ENCODE data around the gene ZNF438. TPM values are rescaled to one million over a fixed set of nuclear protein-coding genes. Genes with fewer than 3 reads are reported as not detected.

Gene ZNF438
- total RNA-seq, 1 donor from 2014 or later = 1.3 TPM

DNA sequence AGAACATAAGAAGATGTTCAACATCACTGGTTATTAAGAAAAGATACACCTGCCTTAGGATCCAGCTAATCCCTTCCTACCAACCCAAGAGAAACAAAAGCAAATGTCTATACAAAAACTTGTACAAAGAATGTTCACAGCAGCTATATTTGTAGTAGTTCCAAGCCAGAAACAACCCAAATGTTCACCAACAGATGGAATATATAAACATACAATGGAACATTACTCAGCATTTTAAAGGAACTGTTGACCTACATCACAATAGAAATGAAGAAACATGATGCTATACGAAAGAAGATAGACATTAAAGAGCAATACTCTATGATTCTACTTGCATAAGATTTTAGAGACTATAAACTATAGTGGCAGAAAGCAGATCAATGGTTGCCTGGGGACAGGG lies 149.4 kb downstream of the ZNF438 start:
- H3K27me3 ChIP-seq = no peaks in the 10 kb centered on the region
- H3K4me2 ChIP-seq = no peak overlapping the region
- Mint-ChIP-seq H3K36me3 (no peaks in the 10 kb centered on the region), H3K9me3 (no peaks in the 10 kb centered on the region), H3K27me3 (ENCODE audit: insufficient read depth, low read depth) (no peaks in the 10 kb centered on the region), H3K4me3 (no peak overlapping the region), H3K4me1 (no peaks in the 10 kb centered on the region), H3K27ac (no peak overlapping the region)
- TF ChIP-seq EZH2phosphoT487 (IDR thresholded peaks at IDR 0.05) = no peak
- TF ChIP-seq CTCF (IDR thresholded peaks at IDR 0.05) = no peak
- no peak for TF ChIP-seq EZH2 (IDR thresholded peaks at IDR 0.05)
- H3K79me2 ChIP-seq (ENCODE audit: low read depth) = no peaks in the 10 kb centered on the region
- no peaks in the 10 kb centered on the region for H3F3A ChIP-seq (ENCODE audit: low read depth)
- no peak overlapping the region for H3K27ac ChIP-seq
- no peaks in the 10 kb centered on the region for H3K4me1 ChIP-seq
- DNase-seq (ENCODE audit: low spot score) = no peak
- no peaks in the 10 kb centered on the region for H3K36me3 ChIP-seq
- no peak overlapping the region for H3K4me3 ChIP-seq
- no peak overlapping the region for H3K9ac ChIP-seq
- H3K9me3 ChIP-seq (ENCODE audit: low read depth) = no peaks in the 10 kb centered on the region
- H2AFZ ChIP-seq (replicated peaks) = no peak overlapping the region
- no peaks in the 10 kb centered on the region for H4K20me1 ChIP-seq (ENCODE audit: low read depth)

DNA sequence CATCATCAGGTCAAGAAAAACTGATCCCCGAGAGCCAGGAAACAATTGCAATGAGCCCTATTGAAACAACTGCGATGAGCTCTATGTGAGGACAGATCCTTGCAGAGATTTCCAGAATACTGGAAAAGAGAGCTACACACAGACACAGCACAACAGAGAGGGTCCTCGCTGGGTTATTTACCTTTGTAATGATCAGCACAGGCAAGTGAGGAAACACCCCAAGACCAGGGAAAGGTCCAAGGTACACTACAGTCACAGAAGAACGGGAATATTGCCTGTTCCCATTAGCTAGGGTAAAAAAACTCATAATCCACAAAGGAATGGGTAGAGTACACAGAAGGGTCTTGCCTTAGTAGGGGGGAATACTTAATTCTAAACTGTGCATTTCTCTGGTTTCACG lies 152.7 kb downstream of the ZNF438 start:
- Histone ChIP-seq H2AFZ (replicated peaks) (no peak overlapping the region), H3K36me3 (no peaks in the 10 kb centered on the region), H3K9me3 (ENCODE audit: low read depth) (no peaks in the 10 kb centered on the region), H4K20me1 (ENCODE audit: low read depth) (no peaks in the 10 kb centered on the region), H3K4me1 (no peaks in the 10 kb centered on the region), H3F3A (ENCODE audit: low read depth) (no peaks in the 10 kb centered on the region), H3K27me3 (no peaks in the 10 kb centered on the region), H3K27ac (no peak overlapping the region), H3K4me2 (no peak overlapping the region), H3K79me2 (ENCODE audit: low read depth) (no peaks in the 10 kb centered on the region), H3K4me3 (no peak overlapping the region), H3K9ac (no peak overlapping the region)
- DNase-seq (ENCODE audit: low spot score) = no peak
- Mint-ChIP-seq H3K36me3 (no peaks in the 10 kb centered on the region), H3K4me1 (no peaks in the 10 kb centered on the region), H3K27ac (no peak overlapping the region), H3K27me3 (ENCODE audit: insufficient read depth, low read depth) (no peaks in the 10 kb centered on the region), H3K4me3 (no peak overlapping the region), H3K9me3 (no peaks in the 10 kb centered on the region)
- TF ChIP-seq EZH2phosphoT487 (IDR thresholded peaks at IDR 0.05) = no peak
- TF ChIP-seq EZH2 (IDR thresholded peaks at IDR 0.05) = no peak
- TF ChIP-seq CTCF (IDR thresholded peaks at IDR 0.05) = no peak

GRCh38 chr10:30877111-30877510 lies 154.6 kb downstream of the ZNF438 start:
- Mint-ChIP-seq H3K27ac (no peak overlapping the region), H3K36me3 (no peaks in the 10 kb centered on the region), H3K4me3 (no peak overlapping the region), H3K27me3 (ENCODE audit: insufficient read depth, low read depth) (no peaks in the 10 kb centered on the region), H3K9me3 (no peaks in the 10 kb centered on the region), H3K4me1 (no peaks in the 10 kb centered on the region)
- Histone ChIP-seq H3K27me3 (no peaks in the 10 kb centered on the region), H3K4me2 (no peak overlapping the region), H3F3A (ENCODE audit: low read depth) (no peaks in the 10 kb centered on the region), H3K36me3 (no peaks in the 10 kb centered on the region), H3K79me2 (ENCODE audit: low read depth) (no peaks in the 10 kb centered on the region), H3K27ac (no peak overlapping the region), H3K9ac (no peak overlapping the region), H3K4me3 (no peak overlapping the region), H4K20me1 (ENCODE audit: low read depth) (no peaks in the 10 kb centered on the region), H3K4me1 (no peaks in the 10 kb centered on the region), H3K9me3 (ENCODE audit: low read depth) (no peaks in the 10 kb centered on the region), H2AFZ (replicated peaks) (no peak overlapping the region)
- DNase-seq (ENCODE audit: low spot score) = no peak
- no peak for TF ChIP-seq EZH2phosphoT487 (IDR thresholded peaks at IDR 0.05)
- no peak for TF ChIP-seq CTCF (IDR thresholded peaks at IDR 0.05)

- DNase-seq (ENCODE audit: low spot score) = no peak
- Mint-ChIP-seq H3K4me3 (no peak overlapping the region), H3K36me3 (no peaks in the 10 kb centered on the region), H3K27me3 (ENCODE audit: insufficient read depth, low read depth) (peaks cover 2% of the 10 kb centered on the region), H3K9me3 (no peaks in the 10 kb centered on the region), H3K27ac (no peak overlapping the region), H3K4me1 (peaks cover 4% of the 10 kb centered on the region)
- H3K9ac ChIP-seq = no peak overlapping the region
- no peaks in the 10 kb centered on the region for H3K36me3 ChIP-seq
- no peak overlapping the region for H3K27ac ChIP-seq
- no peak overlapping the region for H2AFZ ChIP-seq (replicated peaks)
- H3K4me1 ChIP-seq = no peaks in the 10 kb centered on the region
- H3F3A ChIP-seq (ENCODE audit: low read depth) = no peaks in the 10 kb centered on the region
- no peak overlapping the region for H3K4me3 ChIP-seq
- H3K27me3 ChIP-seq = no peaks in the 10 kb centered on the region
- TF ChIP-seq CTCF (IDR thresholded peaks at IDR 0.05) (no peak), EZH2phosphoT487 (IDR thresholded peaks at IDR 0.05) (no peak), EZH2 (IDR thresholded peaks at IDR 0.05) (no peak)
- no peaks in the 10 kb centered on the region for H3K9me3 ChIP-seq (ENCODE audit: low read depth)
- no peaks in the 10 kb centered on the region for H4K20me1 ChIP-seq (ENCODE audit: low read depth)
- no peak overlapping the region for H3K4me2 ChIP-seq
- no peaks in the 10 kb centered on the region for H3K79me2 ChIP-seq (ENCODE audit: low read depth)
Observed at GRCh38 chr10:30873411-30873810, 158.3 kb downstream of the ZNF438 start.

All from neural progenitor cell (in vitro differentiated cells).